Measurements from ENCODE around the gene ASCL1. TPM values are rescaled to one million over a fixed set of nuclear protein-coding genes. Genes with fewer than 3 reads are reported as not detected.

The ASCL1 gene
- total RNA-seq: 0.07 TPM in 1 of 2 replicates, not detected in the other

- no peak for TF ChIP-seq CTCF (IDR thresholded peaks at IDR 0.05)
- intact Hi-C loops (cut with micrococcal nuclease): loop anchor here (1.0 to 10.0 kb wide), 3 partner anchors 7 to 485 kb away; no protein-coding TSS in a partner anchor
- peaks cover 77% of the 10 kb centered on the region for H3K27me3 Mint-ChIP-seq
- no peaks in the 10 kb centered on the region for H3K36me3 Mint-ChIP-seq (ENCODE audit: low read depth)
- H3K9me3 Mint-ChIP-seq: no peaks in the 10 kb centered on the region
- ChIA-PET POLR2A (no interaction called here), CTCF (interaction anchor here (1.0 kb wide), 1 partner anchor 591 kb away, joined by 3 read pairs; no protein-coding TSS in a partner anchor)
- H3K27ac Mint-ChIP-seq: no peak within 1 kb of the TSS
- ATAC-seq (ENCODE audit: low read depth): peak; percentile 67
- DNase-seq: no peak
- peaks cover 27% of the 10 kb centered on the region for H3K4me1 Mint-ChIP-seq
- peak within 1 kb of the TSS; percentile 76 for H3K4me3 Mint-ChIP-seq
Measured at GRCh38 chr12:102957339-102958050, at the start of gene ASCL1. ASCL1 (plus strand) TSS chr12:102957674; CDS start chr12:102958245, 571 bp downstream.

GRCh38 chr12:102907918-102908317 is 49.6 kb upstream of the ASCL1 start:
- POLR2A ChIA-PET: no interaction called here
- CTCF ChIA-PET: interaction anchor here (0.7 kb wide), 1 partner anchor 21 kb away, joined by 3 read pairs; no protein-coding TSS in a partner anchor
- no peak overlapping the region for H3K27ac Mint-ChIP-seq

GRCh38 chr12:102910137-102910536 is 47.3 kb upstream of the ASCL1 start:
- ATAC-seq (ENCODE audit: low read depth) (no peak), DNase-seq (no peak)
- TF ChIP-seq CTCF (IDR thresholded peaks at IDR 0.05): no peak
- POLR2A ChIA-PET: no interaction called here
- CTCF ChIA-PET: no interaction called here
- peaks cover 5% of the 10 kb centered on the region for H3K27me3 Mint-ChIP-seq
- H3K4me3 Mint-ChIP-seq: no peak overlapping the region
- no peaks in the 10 kb centered on the region for H3K4me1 Mint-ChIP-seq
- H3K36me3 Mint-ChIP-seq (ENCODE audit: low read depth): no peaks in the 10 kb centered on the region
- no peak overlapping the region for H3K27ac Mint-ChIP-seq
- no peaks in the 10 kb centered on the region for H3K9me3 Mint-ChIP-seq
- intact Hi-C loops (cut with micrococcal nuclease): no loop called here

More at GRCh38 chr12:102907918-102908317, 49.6 kb upstream of the ASCL1 start:
- Mint-ChIP-seq H3K4me1 (no peaks in the 10 kb centered on the region), H3K4me3 (no peak overlapping the region), H3K9me3 (no peaks in the 10 kb centered on the region), H3K27me3 (peaks cover 5% of the 10 kb centered on the region), H3K36me3 (ENCODE audit: low read depth) (no peaks in the 10 kb centered on the region)
- DNase-seq (no peak), ATAC-seq (ENCODE audit: low read depth) (no peak)
- intact Hi-C loops (cut with micrococcal nuclease): no loop called here
- TF ChIP-seq CTCF (IDR thresholded peaks at IDR 0.05): no peak

- H3K36me3 Mint-ChIP-seq (ENCODE audit: low read depth): no peaks in the 10 kb centered on the region
- intact Hi-C loops (cut with micrococcal nuclease): no loop called here
- H3K27me3 Mint-ChIP-seq: peaks cover 5% of the 10 kb centered on the region
- DNase-seq: no peak
- no peaks in the 10 kb centered on the region for H3K4me1 Mint-ChIP-seq
- H3K4me3 Mint-ChIP-seq: no peak overlapping the region
- no peak overlapping the region for H3K27ac Mint-ChIP-seq
- TF ChIP-seq CTCF (IDR thresholded peaks at IDR 0.05): no peak
- no peak for ATAC-seq (ENCODE audit: low read depth)
- H3K9me3 Mint-ChIP-seq: no peaks in the 10 kb centered on the region
- POLR2A ChIA-PET: no interaction called here
- CTCF ChIA-PET: no interaction called here
Measured at GRCh38 chr12:102910792-102911191, 46.7 kb upstream of the ASCL1 start.

- no peaks in the 10 kb centered on the region for H3K9me3 Mint-ChIP-seq
- H3K4me3 Mint-ChIP-seq: no peak overlapping the region
- no peaks in the 10 kb centered on the region for H3K4me1 Mint-ChIP-seq
- DNase-seq (no peak), ATAC-seq (ENCODE audit: low read depth) (no peak)
- CTCF ChIA-PET: no interaction called here
- POLR2A ChIA-PET: no interaction called here
- no peaks in the 10 kb centered on the region for H3K36me3 Mint-ChIP-seq (ENCODE audit: low read depth)
- peaks cover 5% of the 10 kb centered on the region for H3K27me3 Mint-ChIP-seq
- H3K27ac Mint-ChIP-seq: no peak overlapping the region
- intact Hi-C loops (cut with micrococcal nuclease): no loop called here
- no peak for TF ChIP-seq CTCF (IDR thresholded peaks at IDR 0.05)
Measured at GRCh38 chr12:102911320-102911719, 46.2 kb upstream of the ASCL1 start.
